Fibroblast of the aortic adventitia (primary cell): Measurements from ENCODE around the gene VN1R5. TPM values are rescaled to one million over a fixed set of nuclear protein-coding genes. Genes with fewer than 3 reads are reported as not detected.
"Not testable (repeated sequence)": the region's sequence is repeated elsewhere in the genome, so short reads cannot be mapped to it uniquely, and the experiment has no call there.

Experiments
- DNase-seq: peaks from one replicate; pipeline ENCODE4 v3.0.0-alpha.2; 2010; ENCODE audit warnings: low read depth
- H3K4me3 ChIP-seq: 2 replicates; pipeline ENCODE4 v1.5.1; 2011; ENCODE audit warnings: low read depth, mild to moderate bottlenecking, control low read depth, low read length, moderate library complexity
- CTCF ChIP-seq: IDR thresholded peaks from 2 replicates; pipeline ENCODE4 v1.5.1; 2011; ENCODE audit warnings: mild to moderate bottlenecking, low read length, control low read depth, inconsistent platforms; ENCODE audit not compliant: insufficient read depth
- total RNA-seq: library from RNA; depleted of rRNA; stranded (reverse); fragments of >200 nt; gene quantifications from 2 replicates; pipeline ENCODE4 v1.2.3, GENCODE V29; 2012; ENCODE audit warnings: low replicate concordance

Gene VN1R5
- total RNA-seq, 1 donor: not detected

GRCh38 chr1:247216261-247216660 is 39.6 kb upstream of the VN1R5 start:
- no peak for TF ChIP-seq CTCF
- H3K4me3 ChIP-seq: no peak overlapping the region
- no peak for DNase-seq

GRCh38 chr1:247218121-247218651 is 37.7 kb upstream of the VN1R5 start:
- H3K4me3 ChIP-seq: no peak overlapping the region
- no peak for TF ChIP-seq CTCF
- no peak for DNase-seq

- not testable (repeated sequence) for DNase-seq, H3K4me3 ChIP-seq
These were observed 35.6 kb upstream of the VN1R5 start for GRCh38 chr1:247220280-247220679.

GRCh38 chr1:247222840-247223239 is 33.0 kb upstream of the VN1R5 start:
- H3K4me3 ChIP-seq: no peak overlapping the region
- TF ChIP-seq CTCF: no peak
- DNase-seq: no peak

GRCh38 chr1:247224822-247225221 is 31.1 kb upstream of the VN1R5 start:
- no peak overlapping the region for H3K4me3 ChIP-seq
- DNase-seq: no peak
- TF ChIP-seq CTCF: no peak

- no peak for TF ChIP-seq CTCF
- peak; percentile 41 for DNase-seq
These were observed 27.7 kb upstream of the VN1R5 start for GRCh38 chr1:247228133-247228532.

GRCh38 chr1:247241691-247242090 is 14.2 kb upstream of the VN1R5 start:
- TF ChIP-seq CTCF: no peak
- DNase-seq: no peak
- H3K4me3 ChIP-seq: no peak overlapping the region

More at GRCh38 chr1:247228133-247228532, 27.7 kb upstream of the VN1R5 start:
- H3K4me3 ChIP-seq: no peak overlapping the region
